Activated CD4-positive, alpha-beta T cell treated with anti-CD3 and anti-CD28 coated beads, Interleukin-10, Interleukin-2, amounts not matched to agents 100 ng/mL and 50 ng/mL, durations not matched to agents 16 hours and 8 hours (primary cell): ENCODE measurements around the gene CCDC14.
"Not testable (repeated sequence)": the region's sequence is repeated elsewhere in the genome, so short reads cannot be mapped to it uniquely, and the experiment has no call there.

ENCODE experiments used
- DNase-seq: peaks from one replicate; pipeline ENCODE4 v3.0.0-alpha.2; 2020

CCDC14 gene

DNA sequence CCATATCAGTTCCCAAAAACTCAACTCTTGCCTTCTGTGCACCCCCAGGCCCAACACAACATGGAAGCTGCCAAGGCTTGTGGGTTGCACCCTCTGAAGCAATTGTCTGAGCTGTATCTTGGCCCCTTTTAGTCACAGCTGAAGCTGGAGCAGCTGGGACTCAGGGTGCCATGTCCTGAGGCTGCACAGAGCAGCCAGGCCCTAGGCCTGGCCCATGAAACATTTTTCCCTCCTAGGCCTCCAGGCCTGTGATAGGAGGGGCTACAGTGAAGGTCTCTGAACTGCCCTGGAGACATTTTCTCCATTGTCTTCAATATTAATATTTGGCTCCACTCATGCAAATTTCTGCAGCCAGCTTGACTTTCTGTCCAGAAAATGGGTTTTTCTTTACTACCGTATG lies 68.8 kb downstream of the CCDC14 start:
- DNase-seq, result no peak

DNA sequence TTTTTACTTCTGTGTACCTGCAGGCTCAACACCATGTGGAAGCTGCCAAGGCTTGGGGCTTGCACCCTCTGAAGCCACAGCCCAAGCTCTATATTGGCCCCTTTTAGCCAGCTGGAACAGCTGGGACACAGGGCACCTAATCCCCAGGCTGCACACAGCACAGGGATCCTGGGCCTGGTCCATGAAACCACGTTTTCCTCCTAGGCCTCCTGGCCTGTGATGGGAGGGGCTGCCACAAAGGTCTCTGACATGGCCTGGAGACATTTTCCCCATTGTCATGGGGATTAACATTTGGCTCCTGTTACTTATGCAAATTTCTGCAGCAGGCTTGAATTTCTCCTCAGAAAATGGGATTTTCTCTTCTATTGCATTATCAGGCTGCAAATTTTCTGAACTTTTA lies 70.0 kb downstream of the CCDC14 start:
- DNase-seq, result not testable (repeated sequence)

DNA sequence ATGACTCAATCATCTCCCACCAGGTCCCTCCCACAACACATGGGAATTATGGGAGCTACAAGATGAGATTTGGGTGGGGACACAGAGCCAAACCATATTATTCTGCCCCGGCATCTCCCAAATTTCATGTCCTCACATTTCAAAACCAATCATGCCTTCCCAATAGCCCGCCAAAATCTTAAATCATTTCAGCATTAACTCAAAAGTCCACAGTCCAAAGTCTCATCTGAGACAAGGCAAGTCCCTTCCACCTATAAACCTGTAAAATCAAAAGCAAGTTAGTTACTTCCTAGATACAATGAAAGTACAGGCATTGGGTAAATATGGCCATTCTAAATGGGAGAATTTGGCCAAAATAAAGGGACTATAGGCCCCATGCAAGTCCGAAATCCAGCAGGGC lies 70.9 kb downstream of the CCDC14 start:
- DNase-seq, result not testable (repeated sequence)

DNA sequence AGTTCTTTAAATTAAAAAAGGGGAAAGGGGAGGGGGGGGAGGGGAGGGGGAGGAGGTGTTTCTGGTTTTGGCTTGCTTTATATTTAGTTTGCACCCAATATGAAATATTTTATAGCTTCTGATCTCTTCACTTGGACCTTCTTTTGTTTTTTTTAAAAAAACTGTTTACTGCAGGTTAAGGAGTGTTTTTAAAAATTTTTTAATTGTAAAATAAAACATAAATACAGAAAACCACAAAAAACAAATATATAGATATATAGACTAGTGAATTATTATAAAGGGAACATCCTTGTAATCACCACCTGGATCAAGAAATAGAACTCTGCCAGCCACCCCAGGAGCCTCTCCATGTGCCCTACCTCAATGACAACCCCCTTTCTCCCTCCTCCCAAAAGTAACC lies 76.0 kb downstream of the CCDC14 start:
- no peak for DNase-seq

DNA sequence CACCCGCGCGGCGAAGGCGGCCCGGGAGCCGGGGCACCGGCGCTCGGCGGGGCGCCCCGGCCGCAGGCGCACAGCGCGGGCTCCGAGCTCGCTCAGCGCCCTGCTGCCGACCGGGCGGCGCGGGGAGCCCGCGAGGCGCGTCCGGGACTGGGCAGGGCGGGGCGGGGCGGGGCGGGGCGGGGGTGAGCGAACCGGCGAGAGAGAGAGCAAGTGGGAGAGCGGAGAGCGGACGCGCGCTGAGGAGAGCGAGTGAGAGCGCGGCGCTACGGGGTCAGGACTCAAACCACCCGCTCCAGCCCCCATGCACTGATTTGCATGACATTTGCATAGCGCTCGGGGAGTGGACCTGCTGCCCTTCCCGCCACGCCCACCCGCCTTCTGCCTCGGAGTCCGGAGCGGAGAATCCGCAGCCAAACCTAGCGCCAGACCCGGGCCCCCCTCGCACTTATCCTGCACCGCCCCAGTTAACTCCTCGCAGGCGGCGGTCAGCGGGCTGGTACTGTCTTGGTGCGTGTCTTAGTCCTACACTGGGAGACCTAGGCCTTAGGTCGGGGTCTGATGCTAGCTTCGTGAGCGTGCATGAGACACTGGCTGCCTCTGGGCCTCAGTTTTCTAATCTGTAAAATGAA lies 76.7 kb downstream of the CCDC14 start, which contains the start of gene MYLK:
Gene MYLK (minus strand): TSS at position 130 of the 629 bp plus-strand sequence. CDS start 90,491 bp downstream, outside the sequence.
- peak; percentile 66 for DNase-seq

DNA sequence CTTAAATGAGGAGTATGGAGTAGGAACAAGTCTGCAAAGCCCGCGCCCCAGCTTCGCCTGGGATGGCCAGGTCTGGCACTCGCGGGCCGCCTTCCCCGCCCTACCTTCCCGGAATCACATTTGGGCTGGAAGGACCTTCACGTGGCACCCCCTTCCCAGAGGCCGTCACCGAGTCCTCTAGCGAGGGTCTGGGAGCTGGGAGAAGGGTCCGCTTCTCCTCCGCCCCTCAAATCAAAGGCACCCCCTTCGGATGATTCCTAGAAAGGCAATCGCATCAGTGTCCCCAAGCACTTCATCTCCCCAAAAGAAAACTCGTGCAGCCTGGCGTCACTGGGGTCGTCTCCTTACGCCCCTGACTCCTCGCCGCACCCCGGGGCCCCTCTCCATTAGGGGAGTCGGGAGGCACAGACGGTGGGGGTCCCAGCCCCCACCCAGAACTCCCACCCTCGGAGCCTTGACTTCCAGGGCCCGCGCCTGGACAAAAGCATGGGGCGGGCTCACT lies 77.3 kb downstream of the CCDC14 start:
- no peak for DNase-seq

DNA sequence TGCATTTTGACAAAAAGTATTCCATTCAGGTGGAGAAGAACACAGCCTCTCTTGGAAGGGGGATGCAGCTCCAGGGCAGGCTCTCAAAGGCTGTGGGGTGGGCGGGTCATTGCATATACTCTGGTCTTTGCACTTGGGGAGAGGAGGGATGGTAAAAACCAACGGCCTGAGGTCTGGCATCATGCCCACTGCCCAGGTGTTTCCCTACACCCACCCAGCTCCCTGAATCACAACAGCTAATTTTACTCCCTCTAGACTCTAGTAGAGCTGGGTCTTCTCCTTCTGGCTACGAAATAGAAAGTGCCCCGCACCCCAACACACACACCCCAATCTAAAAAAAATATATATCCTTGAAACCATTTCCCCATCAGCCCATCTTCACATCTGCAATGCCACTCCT lies 77.9 kb downstream of the CCDC14 start:
- no peak for DNase-seq

DNA sequence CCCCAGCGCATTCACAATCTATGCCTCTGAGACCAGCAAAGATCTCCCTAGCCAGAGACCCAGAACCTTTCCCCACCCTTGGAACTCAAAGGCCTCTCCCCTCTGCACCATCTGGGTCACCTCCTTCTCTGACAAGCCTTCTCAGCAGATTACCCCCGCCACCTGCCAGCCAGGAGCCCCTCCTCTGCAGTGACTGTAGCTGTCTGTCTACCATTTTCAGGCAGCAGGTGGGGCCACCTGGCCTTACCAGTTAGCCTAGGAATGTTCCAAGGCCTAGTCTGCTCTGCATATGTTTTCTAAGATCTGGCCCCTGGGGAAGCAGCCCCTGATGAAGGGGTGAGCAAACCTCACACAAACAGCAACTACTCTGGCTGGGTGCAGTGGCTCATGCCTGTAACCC lies 79.3 kb downstream of the CCDC14 start:
- DNase-seq, result no peak

DNA sequence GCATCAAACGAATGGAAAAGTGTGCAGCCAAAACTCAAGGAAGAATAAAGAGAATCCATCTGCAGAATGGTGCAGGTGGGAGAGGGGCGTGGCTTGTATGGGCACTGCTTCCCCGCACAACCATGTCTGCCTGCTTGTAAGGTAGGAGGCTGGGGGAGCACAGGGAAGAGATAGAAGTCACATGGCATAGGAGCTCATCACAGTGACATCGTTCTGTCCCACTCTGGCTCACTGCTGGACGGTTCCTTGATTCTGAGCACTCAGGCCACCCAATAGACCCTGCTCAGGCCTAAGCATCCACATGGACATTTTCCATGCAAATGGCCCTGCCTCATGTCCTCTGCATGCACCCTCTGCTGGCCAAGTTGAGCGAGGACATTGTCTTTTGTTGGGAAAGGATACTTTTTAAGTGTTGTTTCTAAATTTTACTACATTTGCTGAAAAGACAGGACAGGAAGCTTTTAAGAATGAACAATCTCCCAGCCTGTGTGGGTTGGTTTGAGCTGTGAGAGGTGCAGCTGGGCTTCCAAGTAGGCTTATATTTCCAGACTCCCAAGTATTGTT lies 79.9 kb downstream of the CCDC14 start:
- DNase-seq, result no peak

DNA sequence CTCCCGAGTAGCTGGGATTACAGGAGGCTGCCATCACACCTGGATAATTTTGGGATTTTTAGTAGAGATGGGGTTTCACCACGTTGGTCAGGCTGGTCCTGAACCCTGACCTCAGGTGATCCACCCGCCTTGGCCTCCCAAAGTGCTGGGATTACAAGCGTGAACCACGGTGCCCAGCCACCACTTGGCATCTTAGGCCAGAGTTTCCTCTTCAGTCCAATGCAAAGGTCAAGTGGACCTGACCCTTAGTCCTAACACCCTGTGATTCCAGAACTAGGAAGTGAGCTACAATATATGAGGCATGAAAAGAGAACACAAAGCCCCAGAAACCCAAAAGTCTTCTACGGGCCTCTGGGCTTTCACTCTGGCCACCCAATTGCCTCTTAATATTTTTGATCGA lies 82.2 kb downstream of the CCDC14 start:
- no peak for DNase-seq

DNA sequence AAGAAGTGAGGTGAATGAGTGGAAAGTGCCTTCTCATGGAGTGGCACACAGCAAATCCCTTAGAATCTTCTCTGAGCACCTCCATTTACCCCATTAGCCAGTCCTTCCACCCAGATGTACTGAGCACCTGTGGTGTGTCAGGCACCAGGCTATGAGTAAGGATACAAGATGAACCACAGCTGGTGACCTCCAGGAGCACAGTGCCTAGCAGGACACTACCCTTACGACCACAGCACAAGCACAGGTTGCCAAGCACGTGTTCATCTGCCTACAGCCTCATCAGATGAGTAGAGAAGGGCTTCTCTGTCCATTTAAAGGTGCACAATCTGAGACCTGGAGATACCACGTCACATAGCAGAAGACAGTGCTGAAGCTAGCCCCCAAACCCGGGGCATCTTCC lies 83.1 kb downstream of the CCDC14 start:
- DNase-seq, result no peak

DNA sequence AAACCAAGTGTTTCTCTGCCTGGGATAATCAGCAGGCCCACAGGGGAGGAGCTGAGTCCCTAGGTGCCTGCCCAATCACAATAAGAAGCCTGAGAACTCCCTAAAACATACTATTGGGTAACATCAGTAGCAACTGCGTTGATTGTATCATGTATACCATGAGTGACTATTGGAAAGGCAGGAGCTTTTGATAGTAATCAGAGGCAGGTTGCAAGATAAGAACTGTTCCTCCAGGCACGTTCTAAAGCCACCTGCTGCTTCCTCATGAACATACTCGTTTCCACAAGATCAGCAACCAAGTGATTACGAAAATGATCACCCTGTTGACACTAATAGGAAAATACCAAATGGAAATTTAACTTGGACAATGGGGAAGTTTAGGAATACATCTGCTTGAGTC lies 83.6 kb downstream of the CCDC14 start:
- DNase-seq, result no peak

DNA sequence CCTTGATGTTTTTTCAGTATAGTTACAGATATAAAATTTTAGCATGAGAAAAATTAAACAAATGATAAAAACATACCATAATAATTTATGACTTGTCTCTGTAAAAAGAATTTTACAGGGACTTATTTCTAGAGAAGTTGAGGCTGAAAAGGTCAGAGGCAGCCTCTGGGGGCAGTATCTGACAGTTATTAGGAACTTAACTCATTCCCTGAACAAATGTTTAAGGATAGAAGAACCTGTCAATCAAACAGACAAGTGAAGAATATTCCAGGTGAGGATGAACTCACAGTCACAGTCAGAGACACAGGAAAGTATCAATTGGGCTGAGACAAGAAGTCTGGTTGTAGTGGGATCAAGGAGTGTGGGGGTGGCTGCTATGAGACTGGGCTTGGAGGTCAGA lies 84.2 kb downstream of the CCDC14 start:
- no peak for DNase-seq

DNA sequence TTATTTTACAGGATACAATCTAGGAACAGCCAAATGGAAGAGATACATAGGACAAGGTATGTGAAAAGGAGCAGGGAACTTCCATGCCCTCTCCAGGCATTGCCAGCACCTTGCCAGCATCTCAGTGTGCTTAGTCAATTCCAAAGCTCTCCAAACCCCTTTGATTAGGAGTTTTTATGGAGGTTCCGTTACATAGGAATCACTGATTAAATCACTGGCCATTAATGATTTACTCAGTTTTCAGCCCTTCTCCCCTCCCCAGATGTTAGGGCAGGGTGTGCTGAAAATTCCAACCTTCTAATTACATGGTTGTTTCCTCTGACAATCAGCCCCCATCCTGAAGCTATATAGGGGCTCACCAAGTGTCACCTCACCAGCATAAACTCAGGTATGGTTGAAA lies 88.4 kb downstream of the CCDC14 start:
- DNase-seq, result no peak

DNA sequence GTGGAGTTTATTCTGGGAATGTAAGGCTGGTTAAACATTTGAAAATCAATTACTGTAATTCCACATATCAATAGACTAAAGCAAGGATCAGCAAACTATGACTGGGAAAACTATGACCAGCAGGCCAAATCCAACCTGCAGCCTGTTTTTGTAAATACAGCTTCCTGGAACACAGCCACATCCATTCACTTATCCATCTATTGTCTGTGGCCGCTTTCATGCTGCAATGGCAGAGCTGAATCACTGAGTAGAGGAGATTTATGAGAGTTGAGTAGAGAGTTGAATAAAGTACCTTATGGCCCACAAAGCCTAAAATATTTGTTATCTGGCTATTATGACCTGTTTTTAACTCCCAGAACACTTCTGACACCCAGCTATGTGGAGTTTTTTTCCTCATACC lies 89.1 kb downstream of the CCDC14 start:
- no peak for DNase-seq

DNA sequence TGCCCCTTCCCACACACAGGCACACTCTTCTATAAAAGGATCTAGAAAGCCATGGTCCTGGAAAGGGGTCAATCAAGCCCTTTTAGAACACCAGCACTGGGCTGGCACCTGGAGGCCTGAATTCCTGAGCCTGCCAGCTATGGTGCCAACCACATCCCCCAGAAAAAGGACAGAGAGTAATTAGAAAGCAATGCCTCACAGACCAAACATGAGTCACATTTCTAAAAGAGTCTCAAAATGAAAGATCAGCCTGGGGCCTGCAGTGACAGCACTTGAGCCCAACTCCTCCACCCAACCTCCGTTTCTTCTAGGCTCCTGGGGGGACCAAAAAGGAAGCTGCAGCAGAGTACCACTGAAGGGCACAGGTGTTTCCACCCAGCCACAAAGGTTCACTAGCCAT lies 91.0 kb downstream of the CCDC14 start:
- DNase-seq, result peak; percentile 57

DNA sequence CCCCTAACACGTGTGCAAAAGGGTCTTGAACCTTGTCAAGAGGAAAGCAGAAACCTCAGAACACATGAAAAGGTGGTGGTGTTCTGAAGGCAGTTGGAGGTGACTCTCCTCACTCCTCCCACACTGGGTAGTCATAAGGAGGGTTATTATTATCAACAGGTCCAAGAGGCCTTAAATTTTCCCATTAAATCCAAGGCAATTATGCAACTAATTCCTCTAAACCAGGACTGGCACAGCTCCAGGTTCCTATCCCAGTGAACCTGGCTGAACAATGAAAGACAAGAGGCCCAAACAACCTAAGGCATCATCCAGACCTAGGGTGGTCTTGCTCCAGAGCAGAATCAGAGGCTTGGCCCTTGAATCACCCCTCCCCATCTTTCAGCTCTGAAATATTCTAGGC lies 91.9 kb downstream of the CCDC14 start:
- DNase-seq, result no peak

DNA sequence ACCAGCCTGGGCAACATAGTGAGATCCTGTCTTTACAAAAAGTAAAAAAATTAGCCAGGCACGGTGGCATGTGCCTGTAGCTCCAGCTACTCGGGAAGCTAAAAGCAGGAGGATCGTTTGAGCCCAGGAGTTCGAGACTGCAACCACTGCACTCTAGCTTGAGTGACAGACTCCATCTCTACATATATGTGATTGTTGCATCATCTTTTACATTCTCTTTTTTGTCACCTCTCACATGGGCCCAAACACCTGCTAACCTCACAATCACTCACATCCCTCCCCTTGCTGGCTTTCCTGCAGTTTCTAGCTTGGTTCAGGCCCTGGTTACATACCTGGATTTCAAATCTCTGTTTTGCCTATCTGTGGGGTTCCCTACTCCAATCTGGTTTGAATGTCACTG lies 96.3 kb downstream of the CCDC14 start:
- no peak for DNase-seq
